ENCODE measurements around the gene USP1. TPM values are rescaled to one million over a fixed set of nuclear protein-coding genes. Genes with fewer than 3 reads are reported as not detected.

USP1 gene
- total and polyA plus RNA-seq, 4 donors: 10.0 to 42.1 (median 16.8) TPM

- WGBS, 2 donors: 83 to 89% methylated on average over 1 of the region's 1 CpG
- Histone ChIP-seq H3K9me3 (ENCODE audit: control insufficient read depth in 4 of 4, insufficient read depth in 3 of 4, low read length in 3 of 4) (no peaks in the 10 kb centered on the region), H3K36me3 (ENCODE audit: control insufficient read depth in 4 of 4, insufficient read depth in 4 of 4, low read length in 4 of 4) (no peaks in the 10 kb centered on the region), H3K9ac (ENCODE audit: insufficient read depth in 1 of 2, low read length in 2 of 2) (no peak overlapping the region), H3K4me3 (no peak overlapping the region), H3K27me3 (ENCODE audit: control insufficient read depth in 3 of 3, insufficient read depth in 3 of 3, low read length in 2 of 3) (no peaks in the 10 kb centered on the region), H3K4me1 (ENCODE audit: control insufficient read depth in 5 of 5, insufficient read depth in 5 of 5, low read length in 5 of 5) (peaks cover 0 to 3% (median 0%) of the 10 kb centered on the region in 5 donors), H3K27ac (ENCODE audit: low read depth in 1 of 2, low read length in 1 of 2) (no peak overlapping the region)
- DNase-seq (no peak), ATAC-seq (ENCODE audit: insufficient read depth, low FRiP score) (no peak)
- no peak for TF ChIP-seq CTCF (IDR thresholded peaks at IDR 0.05; ENCODE audit: control extremely low read depth, extremely low read depth)
Observed at GRCh38 chr1:62420214-62420613, 16.6 kb upstream of the USP1 start.

GRCh38 chr1:62423580-62424242, 13.1 kb upstream of the USP1 start:
- H3K27ac ChIP-seq (ENCODE audit: low read depth in 1 of 2, low read length in 1 of 2): no peak overlapping the region
- no peak for TF ChIP-seq CTCF (IDR thresholded peaks at IDR 0.05; ENCODE audit: control extremely low read depth, extremely low read depth)
- no peaks in the 10 kb centered on the region for H3K36me3 ChIP-seq (ENCODE audit: control insufficient read depth in 4 of 4, insufficient read depth in 4 of 4, low read length in 4 of 4)
- 93 to 94% methylated on average over 14 of the region's 14 CpGs for WGBS, 2 donors
- DNase-seq: no peak
- H3K9me3 ChIP-seq (ENCODE audit: control insufficient read depth in 4 of 4, insufficient read depth in 3 of 4, low read length in 3 of 4): no peaks in the 10 kb centered on the region
- H3K4me3 ChIP-seq: no peak overlapping the region
- no peak overlapping the region for H3K9ac ChIP-seq (ENCODE audit: insufficient read depth in 1 of 2, low read length in 2 of 2)
- H3K27me3 ChIP-seq (ENCODE audit: control insufficient read depth in 3 of 3, insufficient read depth in 3 of 3, low read length in 2 of 3): no peaks in the 10 kb centered on the region
- ATAC-seq (ENCODE audit: insufficient read depth, low FRiP score): no peak
- H3K4me1 ChIP-seq (ENCODE audit: control insufficient read depth in 5 of 5, insufficient read depth in 5 of 5, low read length in 5 of 5): peaks cover 0 to 3% (median 0%) of the 10 kb centered on the region in 5 donors

GRCh38 chr1:62424411-62424810, 12.4 kb upstream of the USP1 start:
- Histone ChIP-seq H3K9ac (ENCODE audit: insufficient read depth in 1 of 2, low read length in 2 of 2) (no peak overlapping the region), H3K36me3 (ENCODE audit: control insufficient read depth in 4 of 4, insufficient read depth in 4 of 4, low read length in 4 of 4) (no peaks in the 10 kb centered on the region), H3K4me1 (ENCODE audit: control insufficient read depth in 5 of 5, insufficient read depth in 5 of 5, low read length in 5 of 5) (peaks cover 0 to under 1% (median 0%) of the 10 kb centered on the region in 5 donors), H3K4me3 (no peak overlapping the region), H3K9me3 (ENCODE audit: control insufficient read depth in 4 of 4, insufficient read depth in 3 of 4, low read length in 3 of 4) (no peaks in the 10 kb centered on the region), H3K27ac (ENCODE audit: low read depth in 1 of 2, low read length in 1 of 2) (no peak overlapping the region), H3K27me3 (ENCODE audit: control insufficient read depth in 3 of 3, insufficient read depth in 3 of 3, low read length in 2 of 3) (no peaks in the 10 kb centered on the region)
- no peak for ATAC-seq (ENCODE audit: insufficient read depth, low FRiP score)
- no peak for TF ChIP-seq CTCF (IDR thresholded peaks at IDR 0.05; ENCODE audit: control extremely low read depth, extremely low read depth)
- WGBS, 2 donors: 79 to 82% methylated on average over 4 of the region's 4 CpGs
- DNase-seq: no peak

- WGBS, 2 donors: 84 to 92% methylated on average over 5 of the region's 5 CpGs
- Histone ChIP-seq H3K27ac (ENCODE audit: low read depth in 1 of 2, low read length in 1 of 2) (no peak overlapping the region), H3K27me3 (ENCODE audit: control insufficient read depth in 3 of 3, insufficient read depth in 3 of 3, low read length in 2 of 3) (no peaks in the 10 kb centered on the region), H3K4me1 (ENCODE audit: control insufficient read depth in 5 of 5, insufficient read depth in 5 of 5, low read length in 5 of 5) (no peaks in the 10 kb centered on the region), H3K9me3 (ENCODE audit: control insufficient read depth in 4 of 4, insufficient read depth in 3 of 4, low read length in 3 of 4) (no peaks in the 10 kb centered on the region), H3K36me3 (ENCODE audit: control insufficient read depth in 4 of 4, insufficient read depth in 4 of 4, low read length in 4 of 4) (no peaks in the 10 kb centered on the region), H3K4me3 (no peak overlapping the region), H3K9ac (ENCODE audit: insufficient read depth in 1 of 2, low read length in 2 of 2) (no peak overlapping the region)
- no peak for TF ChIP-seq CTCF (IDR thresholded peaks at IDR 0.05; ENCODE audit: control extremely low read depth, extremely low read depth)
- ATAC-seq (ENCODE audit: insufficient read depth, low FRiP score) (no peak), DNase-seq (peak in 1 of 3 donors; percentile 11)
Observed at GRCh38 chr1:62425041-62425440, 11.8 kb upstream of the USP1 start.

All from lung (tissue), 12 donors.